ENCODE data around the gene TRMT6.

The TRMT6 gene

GRCh38 chr20:5899444-5899843, 50.9 kb downstream of the TRMT6 start:
- TF ChIP-seq ZFX (IDR thresholded peaks at IDR 0.05; ENCODE audit: borderline replicate concordance): no peak
- TF ChIP-seq CTCF (IDR thresholded peaks at IDR 0.05): no peak
- no peak overlapping the region for H3K27ac ChIP-seq

- TF ChIP-seq CTCF (IDR thresholded peaks at IDR 0.05) (no peak), ZFX (IDR thresholded peaks at IDR 0.05; ENCODE audit: borderline replicate concordance) (no peak)
- no peak overlapping the region for H3K27ac ChIP-seq
Observed at GRCh38 chr20:5895626-5896025, 54.7 kb downstream of the TRMT6 start.

GRCh38 chr20:5893621-5894020, 56.7 kb downstream of the TRMT6 start:
- no peak overlapping the region for H3K27ac ChIP-seq
- TF ChIP-seq ZFX (IDR thresholded peaks at IDR 0.05; ENCODE audit: borderline replicate concordance) (no peak), CTCF (IDR thresholded peaks at IDR 0.05) (no peak)

- TF ChIP-seq ZFX (IDR thresholded peaks at IDR 0.05; ENCODE audit: borderline replicate concordance) (no peak), CTCF (IDR thresholded peaks at IDR 0.05) (no peak)
- no peak overlapping the region for H3K27ac ChIP-seq
Observed at GRCh38 chr20:5893052-5893451, 57.3 kb downstream of the TRMT6 start.

GRCh38 chr20:5890773-5891441, 59.4 kb downstream of the TRMT6 start:
- TF ChIP-seq ZFX (IDR thresholded peaks at IDR 0.05; ENCODE audit: borderline replicate concordance) (no peak), CTCF (IDR thresholded peaks at IDR 0.05) (no peak)

GRCh38 chr20:5888041-5888440, 62.3 kb downstream of the TRMT6 start:
- TF ChIP-seq ZFX (IDR thresholded peaks at IDR 0.05; ENCODE audit: borderline replicate concordance): no peak
- no peak for TF ChIP-seq CTCF (IDR thresholded peaks at IDR 0.05)
- H3K27ac ChIP-seq: no peak overlapping the region

More at GRCh38 chr20:5890773-5891441, 59.4 kb downstream of the TRMT6 start:
- H3K27ac ChIP-seq: peak overlapping the region; percentile 41

- no peak overlapping the region for H3K27ac ChIP-seq
- TF ChIP-seq CTCF (IDR thresholded peaks at IDR 0.05): no peak
Observed at GRCh38 chr20:5887386-5887785, 62.9 kb downstream of the TRMT6 start.
